Measurements from ENCODE around the gene PLCD3. TPM values are rescaled to one million over a fixed set of nuclear protein-coding genes. Genes with fewer than 3 reads are reported as not detected.

PLCD3 gene
- total and polyA plus RNA-seq, 2 donors (not counting 1 experiment from before 2014, with no cell fraction given), result 32.8 to 59.8 TPM

- TF ChIP-seq CTCF (conservative IDR thresholded peaks at IDR 0.05 in 1 of 2, IDR thresholded peaks at IDR 0.05 in 1 of 2; ENCODE audit: low read depth in 1 of 2, low read length in 2 of 2) (no peak), EZH2 (IDR thresholded peaks at IDR 0.05; ENCODE audit: low read length, missing control alignments) (no peak)
- Histone ChIP-seq H3K4me1 (ENCODE audit: control insufficient read depth, extremely low read depth, insufficient read depth, low read length) (peaks cover 20% of the 10 kb centered on the region), H3K9ac (ENCODE audit: insufficient read depth, low read length) (no peak overlapping the region), H3K4me2 (ENCODE audit: extremely low read depth, insufficient read depth, low read length) (no peak overlapping the region), H4K20me1 (ENCODE audit: control insufficient read depth, extremely low read depth, insufficient read depth, low read length) (no peaks in the 10 kb centered on the region), H2AFZ (ENCODE audit: low read length) (no peak overlapping the region), H3K27me3 (ENCODE audit: control insufficient read depth, insufficient read depth, low read length) (no peaks in the 10 kb centered on the region), H3K9me3 (ENCODE audit: control insufficient read depth, insufficient read depth, low read depth, low read length) (no peaks in the 10 kb centered on the region), H3K36me3 (ENCODE audit: control insufficient read depth, insufficient read depth, low read length) (peaks cover 2% of the 10 kb centered on the region), H3K27ac (ENCODE audit: insufficient read depth, low read length) (no peak overlapping the region), H3K79me2 (ENCODE audit: control insufficient read depth, insufficient read depth, low read length) (peaks cover 24% of the 10 kb centered on the region), H3K4me3 (replicated peaks in 1 of 4; ENCODE audit: control extremely low read depth in 1 of 4, insufficient read depth in 1 of 4, low read depth in 3 of 4, low read length in 4 of 4) (peak overlapping the region in 1 of 4 experiments; percentile 96)
- DNase-seq (ENCODE audit: low read depth in 2 of 2), result no peak
These were observed 2.2 kb downstream of the PLCD3 start for GRCh38 chr17:45129940-45130680.

- Histone ChIP-seq H3K27ac (ENCODE audit: insufficient read depth, low read length) (no peak overlapping the region), H3K27me3 (ENCODE audit: control insufficient read depth, insufficient read depth, low read length) (no peaks in the 10 kb centered on the region), H3K36me3 (ENCODE audit: control insufficient read depth, insufficient read depth, low read length) (peaks cover 2% of the 10 kb centered on the region), H2AFZ (ENCODE audit: low read length) (no peak overlapping the region), H3K4me1 (ENCODE audit: control insufficient read depth, extremely low read depth, insufficient read depth, low read length) (peaks cover 25% of the 10 kb centered on the region), H3K4me3 (replicated peaks in 1 of 4; ENCODE audit: control extremely low read depth in 1 of 4, insufficient read depth in 1 of 4, low read depth in 3 of 4, low read length in 4 of 4) (no peak overlapping the region), H3K9ac (ENCODE audit: insufficient read depth, low read length) (no peak overlapping the region), H3K4me2 (ENCODE audit: extremely low read depth, insufficient read depth, low read length) (no peak overlapping the region), H3K79me2 (ENCODE audit: control insufficient read depth, insufficient read depth, low read length) (peaks cover 24% of the 10 kb centered on the region), H3K9me3 (ENCODE audit: control insufficient read depth, insufficient read depth, low read depth, low read length) (no peaks in the 10 kb centered on the region), H4K20me1 (ENCODE audit: control insufficient read depth, extremely low read depth, insufficient read depth, low read length) (no peaks in the 10 kb centered on the region)
- DNase-seq (ENCODE audit: low read depth in 2 of 2), result no peak
- TF ChIP-seq CTCF (conservative IDR thresholded peaks at IDR 0.05 in 1 of 2, IDR thresholded peaks at IDR 0.05 in 1 of 2; ENCODE audit: low read depth in 1 of 2, low read length in 2 of 2) (no peak), EZH2 (IDR thresholded peaks at IDR 0.05; ENCODE audit: low read length, missing control alignments) (no peak)
These were observed 2.8 kb downstream of the PLCD3 start for GRCh38 chr17:45129426-45129939.

GRCh38 chr17:45128989-45129388 lies 3.3 kb downstream of the PLCD3 start:
- H3K27me3 ChIP-seq (ENCODE audit: control insufficient read depth, insufficient read depth, low read length), result no peaks in the 10 kb centered on the region
- peak overlapping the region; percentile 35 for H3K4me2 ChIP-seq (ENCODE audit: extremely low read depth, insufficient read depth, low read length)
- no peaks in the 10 kb centered on the region for H3K9me3 ChIP-seq (ENCODE audit: control insufficient read depth, insufficient read depth, low read depth, low read length)
- H3K4me3 ChIP-seq (replicated peaks in 1 of 4; ENCODE audit: control extremely low read depth in 1 of 4, insufficient read depth in 1 of 4, low read depth in 3 of 4, low read length in 4 of 4), result no peak overlapping the region
- H3K9ac ChIP-seq (ENCODE audit: insufficient read depth, low read length), result no peak overlapping the region
- peaks cover 24% of the 10 kb centered on the region for H3K79me2 ChIP-seq (ENCODE audit: control insufficient read depth, insufficient read depth, low read length)
- TF ChIP-seq CTCF (conservative IDR thresholded peaks at IDR 0.05 in 1 of 2, IDR thresholded peaks at IDR 0.05 in 1 of 2; ENCODE audit: low read depth in 1 of 2, low read length in 2 of 2), result no peak
- no peak for TF ChIP-seq EZH2 (IDR thresholded peaks at IDR 0.05; ENCODE audit: low read length, missing control alignments)
- DNase-seq (ENCODE audit: low read depth in 2 of 2), result no peak
- H3K36me3 ChIP-seq (ENCODE audit: control insufficient read depth, insufficient read depth, low read length), result peaks cover 2% of the 10 kb centered on the region
- no peak overlapping the region for H2AFZ ChIP-seq (ENCODE audit: low read length)
- peaks cover 28% of the 10 kb centered on the region for H3K4me1 ChIP-seq (ENCODE audit: control insufficient read depth, extremely low read depth, insufficient read depth, low read length)
- H3K27ac ChIP-seq (ENCODE audit: insufficient read depth, low read length), result no peak overlapping the region
- H4K20me1 ChIP-seq (ENCODE audit: control insufficient read depth, extremely low read depth, insufficient read depth, low read length), result no peaks in the 10 kb centered on the region
